Measurements from ENCODE around the gene VCX. TPM values are rescaled to one million over a fixed set of nuclear protein-coding genes. Genes with fewer than 3 reads are reported as not detected.

The VCX gene
- total RNA-seq, 2 donors from 2014 or later = not detected

Other genes with a start within 250 kb of the VCX start
- 1 to 10 TPM; 2.0 to 9.4 TPM for gene PNPLA4, start 84.2 kb downstream of the VCX start, total RNA-seq

Data from natural killer cell treated with Interleukin-12 subunit alpha and Interleukin-12 subunit beta and Interleukin-15 and Interleukin-18, amount 100 ng/mL, for 72 hours (primary cell).